HG03354 (cell line): ENCODE measurements around the gene CACNA2D3.

Experiments
- ATAC-seq: cut with Tn5 transposase; IDR thresholded peaks from one replicate; pipeline ENCODE4 v1.9.1; 2021; ENCODE audit warnings: mild to moderate bottlenecking; ENCODE audit not compliant: unreplicated experiment, poor library complexity, severe bottlenecking

Gene CACNA2D3

GRCh38 chr3:54257125-54257720 is 134.9 kb downstream of the CACNA2D3 start:
- no peak for ATAC-seq

- ATAC-seq: no peak
Measured at GRCh38 chr3:54259636-54260035, 137.3 kb downstream of the CACNA2D3 start.

GRCh38 chr3:54261141-54261540 is 138.8 kb downstream of the CACNA2D3 start:
- ATAC-seq: no peak

- ATAC-seq: no peak
Measured at GRCh38 chr3:54262541-54262940, 140.2 kb downstream of the CACNA2D3 start.

- no peak for ATAC-seq
Measured at GRCh38 chr3:54262946-54263345, 140.6 kb downstream of the CACNA2D3 start.

GRCh38 chr3:54264050-54264449 is 141.7 kb downstream of the CACNA2D3 start:
- ATAC-seq: no peak

GRCh38 chr3:54270816-54271526 is 148.6 kb downstream of the CACNA2D3 start:
- ATAC-seq: no peak

- ATAC-seq: no peak
Measured at GRCh38 chr3:54273791-54274190, 151.4 kb downstream of the CACNA2D3 start.

GRCh38 chr3:54274607-54275006 is 152.3 kb downstream of the CACNA2D3 start:
- no peak for ATAC-seq

GRCh38 chr3:54279005-54279583 is 156.7 kb downstream of the CACNA2D3 start:
- ATAC-seq: no peak

GRCh38 chr3:54283470-54283869 is 161.1 kb downstream of the CACNA2D3 start:
- no peak for ATAC-seq

GRCh38 chr3:54294214-54294613 is 171.9 kb downstream of the CACNA2D3 start:
- no peak for ATAC-seq

- no peak for ATAC-seq
Measured at GRCh38 chr3:54296531-54296930, 174.2 kb downstream of the CACNA2D3 start.

- no peak for ATAC-seq
Measured at GRCh38 chr3:54299169-54299935, 177.0 kb downstream of the CACNA2D3 start.

- ATAC-seq: no peak
Measured at GRCh38 chr3:54303517-54304375, 181.4 kb downstream of the CACNA2D3 start.

- no peak for ATAC-seq
Measured at GRCh38 chr3:54304877-54305276, 182.5 kb downstream of the CACNA2D3 start.

- ATAC-seq: no peak
Measured at GRCh38 chr3:54305409-54306099, 183.2 kb downstream of the CACNA2D3 start.

GRCh38 chr3:54307566-54308180 is 185.3 kb downstream of the CACNA2D3 start:
- ATAC-seq: no peak

GRCh38 chr3:54309601-54310000 is 187.2 kb downstream of the CACNA2D3 start:
- ATAC-seq: no peak
